K562 (cell line): Measurements from ENCODE around the gene PRKAG2. TPM values are rescaled to one million over a fixed set of nuclear protein-coding genes. Genes with fewer than 3 reads are reported as not detected.

ENCODE experiments used
- ATAC-seq: fragments of 200-7000 bp; cut with Tn5 transposase; 3 replicates; pipeline ENCODE4 v1.9.1; 2020; ENCODE audit warnings: moderate library complexity
- BruUV-seq: library from RNA; stranded (reverse); fragments of 400-500 nt; replicated peaks from 2 replicates; lab custom pipeline; 2021; lab: Mats Ljungman, UMichigan
- CTCF ChIA-PET: fragments of 300-600 bp; formaldehyde crosslinking; extraction: SDS; loops from one replicate; lab custom pipeline; 2021; ENCODE audit warnings: low intra/inter-chr PET ratio; lab: Yijun Ruan, JAX
- POLR2A ChIA-PET: fragments of 300-600, 350-650 bp; sonication (Branson Sonifier 250); formaldehyde crosslinking; extraction: SDS; loops from one replicate; lab custom pipeline; 2021; ENCODE audit warnings: antibody characterized with exemption, inconsistent platforms; lab: Yijun Ruan, JAX
- DNase-seq, 4 experiments: peaks; one replicate each; pipeline versions ENCODE4 v3.0.0 to v3.0.0-alpha.2; 2011 to 2018; ENCODE audit warnings: low spot score in 3 of 4, mixed read lengths in 3 of 4; ENCODE audit errors: extremely low read depth in 1 of 4
- FAIRE-seq: peaks from 2 replicates; lab custom pipeline; 2011; peaks lifted over from hg19 to GRCh38; lab: Jason Lieb, UNC
- H2AFZ ChIP-seq: 2 replicates; pipeline ENCODE4 v1.6.0; 2011; ENCODE audit warnings: low read depth, low read length, control low read depth, inconsistent platforms
- H3K27ac ChIP-seq: fragments of 200-600 bp; 3 replicates; pipeline ENCODE4 v1.8.0; 2011; ENCODE audit warnings: low read depth, mild to moderate bottlenecking, control low read depth, inconsistent platforms, low read length, moderate library complexity, mixed read lengths; ENCODE audit errors: extremely low read depth
- H3K27me3 ChIP-seq, 2 experiments: fragments of 300-600 bp in 1 of 2; 2 replicates in 1 of 2; 3 replicates in 1 of 2; pipeline versions ENCODE4 v1.6.0 to v1.8.0; 2011; ENCODE audit warnings: inconsistent platforms in 2 of 2, low read length in 2 of 2, mild to moderate bottlenecking in 1 of 2, mixed read lengths in 1 of 2, moderate library complexity in 1 of 2; ENCODE audit not compliant: control insufficient read depth in 2 of 2, insufficient read depth in 2 of 2
- H3K36me3 ChIP-seq: fragments of 300-600 bp; 3 replicates; pipeline ENCODE4 v1.8.0; 2011; ENCODE audit warnings: mild to moderate bottlenecking, low read length, inconsistent platforms; ENCODE audit not compliant: control insufficient read depth, insufficient read depth
- H3K4me1 ChIP-seq, 2 experiments: fragments of 200-600 bp in 1 of 2; replicated peaks in 1 of 2; 2 replicates in 1 of 2; 3 replicates in 1 of 2; pipeline versions ENCODE4 v1.5.1 to v1.8.0; 2011; ENCODE audit warnings: inconsistent platforms in 2 of 2, low read length in 2 of 2, mild to moderate bottlenecking in 1 of 2, mixed read lengths in 1 of 2, moderate library complexity in 1 of 2; ENCODE audit not compliant: control insufficient read depth in 2 of 2, insufficient read depth in 2 of 2
- H3K4me2 ChIP-seq: 2 replicates; pipeline ENCODE4 v1.6.1; 2011; ENCODE audit warnings: low read length, control low read depth, inconsistent platforms, mixed read lengths; ENCODE audit not compliant: insufficient read depth
- H3K4me3 ChIP-seq: fragments of 200-600 bp; sonication (generic), shearing (Covaris generic); 2 replicates; pipeline ENCODE4 v1.5.1; 2016; ENCODE audit warnings: control low read depth, inconsistent platforms
- H3K79me2 ChIP-seq: fragments of 200-600 bp; 3 replicates; pipeline ENCODE4 v1.8.0; 2011; ENCODE audit warnings: low read length, inconsistent platforms; ENCODE audit not compliant: control insufficient read depth, insufficient read depth
- H3K9ac ChIP-seq, 2 experiments: 2 replicates each; pipeline versions ENCODE4 v1.6.0 to v1.6.1; 2011; ENCODE audit warnings: low read depth in 2 of 2, low read length in 2 of 2, control low read depth in 1 of 2, inconsistent platforms in 1 of 2, mild to moderate bottlenecking in 1 of 2, mixed read lengths in 1 of 2; ENCODE audit not compliant: insufficient read depth in 1 of 2
- H3K9me1 ChIP-seq: one replicate; pipeline ENCODE4 v1.6.0; 2011; ENCODE audit warnings: inconsistent platforms, mild to moderate bottlenecking, low read length, moderate library complexity; ENCODE audit not compliant: control insufficient read depth, insufficient read depth
- H3K9me3 ChIP-seq: replicated peaks from 2 replicates; pipeline ENCODE4 v1.5.1; 2011; ENCODE audit warnings: low read depth, low read length, inconsistent platforms; ENCODE audit not compliant: control insufficient read depth, insufficient read depth
- H4K20me1 ChIP-seq: replicated peaks from 2 replicates; pipeline ENCODE4 v1.6.1; 2011; ENCODE audit warnings: low read length, inconsistent platforms, mixed read lengths; ENCODE audit not compliant: control insufficient read depth, insufficient read depth
- ASH1L ChIP-seq: fragments of 450-650 bp; IDR thresholded peaks from 2 replicates; pipeline ENCODE4 v1.6.1; 2018; ENCODE audit warnings: borderline replicate concordance, mild to moderate bottlenecking, low read depth; ENCODE audit not compliant: partially characterized antibody
- CBFA2T3 ChIP-seq: fragments of 450-650 bp; IDR thresholded peaks from 2 replicates; pipeline ENCODE4 v1.6.1; 2017
- DMBX1 ChIP-seq: fragments of 250-450 bp; sonication (Bioruptor Pico); IDR thresholded peaks from 2 replicates; pipeline ENCODE4 v1.8.0; 2022; ENCODE audit warnings: inconsistent platforms, mild to moderate bottlenecking, moderate library complexity, borderline replicate concordance
- HCFC1 ChIP-seq: IDR thresholded peaks from 2 replicates; pipeline ENCODE4 v1.6.1; 2012; ENCODE audit warnings: low read depth, low read length, improper control_type of control experiment
- KLF13 ChIP-seq: fragments of 450-650 bp; IDR thresholded peaks from 2 replicates; pipeline ENCODE4 v1.6.1; 2016; ENCODE audit warnings: missing genetic modification characterization, low read depth, mild to moderate bottlenecking, missing compliant biosample characterization, moderate library complexity, borderline replicate concordance
- MTA3 ChIP-seq: fragments of 450-650 bp; formaldehyde crosslinking; IDR thresholded peaks from 2 replicates; pipeline ENCODE4 v1.6.1; 2017; ENCODE audit warnings: mild to moderate bottlenecking, borderline replicate concordance
- NR2C2 ChIP-seq, 2 experiments: fragments of 200-800 bp in 1 of 2; sonication (Bioruptor generic) in 1 of 2; sonication (generic) in 1 of 2; formaldehyde crosslinking in 1 of 2; IDR thresholded peaks; 2 replicates each; pipeline versions ENCODE4 v1.6.1 to v1.8.0; 2016 to 2022; ENCODE audit warnings: mild to moderate bottlenecking in 1 of 2, missing compliant biosample characterization in 1 of 2, missing genetic modification characterization in 1 of 2, missing genetic modification reagents in 1 of 2
- PHB ChIP-seq: fragments of 250-450 bp; sonication (Bioruptor Pico); IDR thresholded peaks from 2 replicates; pipeline ENCODE4 v1.5.0; 2021
- SMAD3 ChIP-seq: fragments of 450-650 bp; formaldehyde crosslinking; conservative IDR thresholded peaks from 2 replicates; pipeline ENCODE4 v1.4.0; 2020; ENCODE audit warnings: mild to moderate bottlenecking
- TEAD1 ChIP-seq, 2 experiments: fragments of 450-650 bp in 1 of 2; sonication (generic) in 1 of 2; formaldehyde crosslinking; IDR thresholded peaks; 2 replicates each; pipeline versions ENCODE4 v1.4.0 to v1.8.0; 2020 to 2022; ENCODE audit warnings: mild to moderate bottlenecking in 2 of 2, missing genetic modification reagents in 1 of 2
- TGIF2 ChIP-seq: sonication (generic); formaldehyde crosslinking; IDR thresholded peaks from 2 replicates; pipeline ENCODE4 v1.8.1; 2022; ENCODE audit warnings: mild to moderate bottlenecking, missing genetic modification reagents, moderate library complexity
- TSC22D4 ChIP-seq: fragments of 450-650 bp; IDR thresholded peaks from 2 replicates; pipeline ENCODE4 v1.6.1; 2016; ENCODE audit warnings: missing genetic modification characterization, missing biosample characterization, control low read depth
- ZNF239 ChIP-seq: fragments of 250-450 bp; sonication (Bioruptor Pico); IDR thresholded peaks from 2 replicates; pipeline ENCODE4 v1.4.0; 2020; ENCODE audit warnings: mild to moderate bottlenecking
- ZSCAN29 ChIP-seq: fragments of 450-650 bp; IDR thresholded peaks from 2 replicates; pipeline ENCODE4 v1.6.1; 2017
- WGBS: fragments of 100-300 bp; shearing (Covaris generic); methylation state at CpG from one replicate; pipeline ENCODE4 v1.1.6; 2016; ENCODE audit warnings: low coverage, mixed read lengths; ENCODE audit not compliant: insufficient coverage; ENCODE audit errors: missing lambda C conversion rate; 5-methylcytosine and 5-hydroxymethylcytosine counted together
- in situ Hi-C: fragments of 300-500 bp; cut with MboI; formaldehyde crosslinking; loops from 4 replicates; pipeline ENCODE4 v1.15.0; 2018; ENCODE audit warnings: inconsistent platforms, mixed read lengths
- intact Hi-C: fragments of 100-400 bp; cut with micrococcal nuclease; formaldehyde crosslinking; loops from 2 replicates; pipeline ENCODE4 v1.14.2; 2022
- polyA plus RNA-seq, 8 experiments: library from polyadenylated mRNA; depleted of rRNA in 4 of 8; stranded (reverse) in 5 of 8; unstranded in 3 of 8; fragments of >200 nt; fragmentation: Nextera tagmentation in 2 of 8; fragmentation: Illumina TruSeq in 1 of 8; extraction: Ambion mirVana in 2 of 8; extraction: Trizol in 1 of 8; gene quantifications; 2 replicates each; pipeline versions ENCODE4 v1.2.1 to v1.2.3, GENCODE V29; 2011 to 2014; ENCODE audit warnings: inconsistent platforms in 1 of 8, missing spikeins in 1 of 8
- total RNA-seq, 7 experiments: library from RNA; depleted of rRNA in 6 of 7; stranded (reverse); fragments of >200 nt in 6 of 7; fragmentation: Illumina TruSeq in 2 of 7; extraction: Trizol in 2 of 7; gene quantifications; 2 replicates each; pipeline versions ENCODE4 v1.2.1 to v1.2.3, GENCODE V29; 2011 to 2021; ENCODE audit warnings: low replicate concordance in 1 of 7
- TF ChIP-seq, protein P1 (sequence below): fragments of 250-450 bp; sonication (Bioruptor Pico); IDR thresholded peaks from 2 replicates; pipeline ENCODE4 v1.5.0; 2022; ENCODE audit warnings: mild to moderate bottlenecking
- TF ChIP-seq, protein P2 (sequence below): sonication (generic); formaldehyde crosslinking; IDR thresholded peaks from 2 replicates; pipeline ENCODE4 v1.8.0; 2023; ENCODE audit warnings: mild to moderate bottlenecking, missing genetic modification reagents
- TF ChIP-seq, protein P3 (sequence below): fragments of 450-650 bp; IDR thresholded peaks from 2 replicates; pipeline ENCODE4 v1.6.1; 2014; ENCODE audit warnings: low read depth, mild to moderate bottlenecking, moderate library complexity, borderline replicate concordance

PRKAG2 gene
- total and polyA plus RNA-seq, 9 of the 15 experiments (the other 6 are each of a cell fraction or from before 2014, with no cell fraction given), result 0.99 to 5.6 (median 3.3) TPM

DNA sequence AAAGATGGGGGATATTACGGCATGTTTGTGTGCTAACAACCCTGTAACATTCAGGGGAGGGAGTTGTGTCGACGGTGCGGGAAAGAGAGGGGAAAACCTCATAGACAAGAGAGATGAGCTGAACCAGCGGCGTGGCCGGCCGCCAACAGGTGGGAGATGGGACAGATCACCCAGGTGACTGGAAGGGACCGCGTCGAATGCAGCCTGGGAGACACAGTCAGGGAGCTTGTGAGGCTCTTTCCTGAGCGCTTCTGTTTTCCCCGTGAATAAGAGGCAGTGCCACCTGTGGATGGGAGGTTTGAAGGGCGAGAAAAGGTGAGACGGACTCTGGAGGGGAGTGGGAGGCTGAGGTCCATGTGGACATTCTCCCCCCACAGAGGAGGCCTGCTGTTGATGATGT lies 9.9 kb upstream of the PRKAG2 start:
- Histone ChIP-seq H3K4me1 (no peaks in the 10 kb centered on the region; a peak in 1 of 5 replicates), H3K9me3 (no peaks in the 10 kb centered on the region), H3K9me1 (no peaks in the 10 kb centered on the region), H3K4me3 (no peak overlapping the region), H2AFZ (no peak overlapping the region), H3K4me2 (no peak overlapping the region), H3K27ac (no peak overlapping the region), H3K27me3 (peaks cover 46 to 75% of the 10 kb centered on the region in 2 experiments), H3K79me2 (no peaks in the 10 kb centered on the region), H3K9ac (no peak overlapping the region), H4K20me1 (no peaks in the 10 kb centered on the region; the same call in 1 of the 2 replicates), H3K36me3 (no peaks in the 10 kb centered on the region)
- FAIRE-seq (no peak), DNase-seq (no peak), ATAC-seq (no peak)
- POLR2A ChIA-PET, result no interaction called here
- in situ Hi-C loops, result no loop called here
- CTCF ChIA-PET, result no interaction called here
- BruUV-seq, result no TSS peak
- intact Hi-C loops, result no loop called here
- whole genome bisulfite sequencing, result 2% methylated on average over 15 of the region's 15 CpGs
- TF ChIP-seq TSC22D4 (tag) (no peak), CBFA2T3 (no peak), TGIF2 (CRISPR knock-in tag) (no peak), DMBX1 (CRISPR knock-in tag) (no peak), TEAD1 (CRISPR knock-in tag; IDR thresholded peaks at IDR 0.05) (no peak), HCFC1 (no peak), MTA3 (no peak), ASH1L (no peak), KLF13 (no peak), ZNF239 (no peak), PHB (CRISPR knock-in tag) (no peak), ZSCAN29 (no peak), SMAD3 (CRISPR knock-in tag) (no peak), NR2C2 (CRISPR knock-in tag; IDR thresholded peaks at IDR 0.05) (no peak), NR2C2 (tag; IDR thresholded peaks at IDR 0.05) (no peak)
- TF ChIP-seq, protein P1, sequence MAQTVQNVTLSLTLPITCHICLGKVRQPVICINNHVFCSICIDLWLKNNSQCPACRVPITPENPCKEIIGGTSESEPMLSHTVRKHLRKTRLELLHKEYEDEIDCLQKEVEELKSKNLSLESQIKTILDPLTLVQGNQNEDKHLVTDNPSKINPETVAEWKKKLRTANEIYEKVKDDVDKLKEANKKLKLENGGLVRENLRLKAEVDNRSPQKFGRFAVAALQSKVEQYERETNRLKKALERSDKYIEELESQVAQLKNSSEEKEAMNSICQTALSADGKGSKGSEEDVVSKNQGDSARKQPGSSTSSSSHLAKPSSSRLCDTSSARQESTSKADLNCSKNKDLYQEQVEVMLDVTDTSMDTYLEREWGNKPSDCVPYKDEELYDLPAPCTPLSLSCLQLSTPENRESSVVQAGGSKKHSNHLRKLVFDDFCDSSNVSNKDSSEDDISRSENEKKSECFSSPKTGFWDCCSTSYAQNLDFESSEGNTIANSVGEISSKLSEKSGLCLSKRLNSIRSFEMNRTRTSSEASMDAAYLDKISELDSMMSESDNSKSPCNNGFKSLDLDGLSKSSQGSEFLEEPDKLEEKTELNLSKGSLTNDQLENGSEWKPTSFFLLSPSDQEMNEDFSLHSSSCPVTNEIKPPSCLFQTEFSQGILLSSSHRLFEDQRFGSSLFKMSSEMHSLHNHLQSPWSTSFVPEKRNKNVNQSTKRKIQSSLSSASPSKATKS (CRISPR knock-in tag), result no peak
- TF ChIP-seq, protein P2, sequence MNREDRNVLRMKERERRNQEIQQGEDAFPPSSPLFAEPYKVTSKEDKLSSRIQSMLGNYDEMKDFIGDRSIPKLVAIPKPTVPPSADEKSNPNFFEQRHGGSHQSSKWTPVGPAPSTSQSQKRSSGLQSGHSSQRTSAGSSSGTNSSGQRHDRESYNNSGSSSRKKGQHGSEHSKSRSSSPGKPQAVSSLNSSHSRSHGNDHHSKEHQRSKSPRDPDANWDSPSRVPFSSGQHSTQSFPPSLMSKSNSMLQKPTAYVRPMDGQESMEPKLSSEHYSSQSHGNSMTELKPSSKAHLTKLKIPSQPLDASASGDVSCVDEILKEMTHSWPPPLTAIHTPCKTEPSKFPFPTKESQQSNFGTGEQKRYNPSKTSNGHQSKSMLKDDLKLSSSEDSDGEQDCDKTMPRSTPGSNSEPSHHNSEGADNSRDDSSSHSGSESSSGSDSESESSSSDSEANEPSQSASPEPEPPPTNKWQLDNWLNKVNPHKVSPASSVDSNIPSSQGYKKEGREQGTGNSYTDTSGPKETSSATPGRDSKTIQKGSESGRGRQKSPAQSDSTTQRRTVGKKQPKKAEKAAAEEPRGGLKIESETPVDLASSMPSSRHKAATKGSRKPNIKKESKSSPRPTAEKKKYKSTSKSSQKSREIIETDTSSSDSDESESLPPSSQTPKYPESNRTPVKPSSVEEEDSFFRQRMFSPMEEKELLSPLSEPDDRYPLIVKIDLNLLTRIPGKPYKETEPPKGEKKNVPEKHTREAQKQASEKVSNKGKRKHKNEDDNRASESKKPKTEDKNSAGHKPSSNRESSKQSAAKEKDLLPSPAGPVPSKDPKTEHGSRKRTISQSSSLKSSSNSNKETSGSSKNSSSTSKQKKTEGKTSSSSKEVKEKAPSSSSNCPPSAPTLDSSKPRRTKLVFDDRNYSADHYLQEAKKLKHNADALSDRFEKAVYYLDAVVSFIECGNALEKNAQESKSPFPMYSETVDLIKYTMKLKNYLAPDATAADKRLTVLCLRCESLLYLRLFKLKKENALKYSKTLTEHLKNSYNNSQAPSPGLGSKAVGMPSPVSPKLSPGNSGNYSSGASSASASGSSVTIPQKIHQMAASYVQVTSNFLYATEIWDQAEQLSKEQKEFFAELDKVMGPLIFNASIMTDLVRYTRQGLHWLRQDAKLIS (CRISPR knock-in tag), result no peak
- TF ChIP-seq, protein P3, sequence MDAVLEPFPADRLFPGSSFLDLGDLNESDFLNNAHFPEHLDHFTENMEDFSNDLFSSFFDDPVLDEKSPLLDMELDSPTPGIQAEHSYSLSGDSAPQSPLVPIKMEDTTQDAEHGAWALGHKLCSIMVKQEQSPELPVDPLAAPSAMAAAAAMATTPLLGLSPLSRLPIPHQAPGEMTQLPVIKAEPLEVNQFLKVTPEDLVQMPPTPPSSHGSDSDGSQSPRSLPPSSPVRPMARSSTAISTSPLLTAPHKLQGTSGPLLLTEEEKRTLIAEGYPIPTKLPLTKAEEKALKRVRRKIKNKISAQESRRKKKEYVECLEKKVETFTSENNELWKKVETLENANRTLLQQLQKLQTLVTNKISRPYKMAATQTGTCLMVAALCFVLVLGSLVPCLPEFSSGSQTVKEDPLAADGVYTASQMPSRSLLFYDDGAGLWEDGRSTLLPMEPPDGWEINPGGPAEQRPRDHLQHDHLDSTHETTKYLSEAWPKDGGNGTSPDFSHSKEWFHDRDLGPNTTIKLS, result no peak
